ENCODE measurements around the gene ROPN1L. TPM values are rescaled to one million over a fixed set of nuclear protein-coding genes. Genes with fewer than 3 reads are reported as not detected.

Gene ROPN1L
- total RNA-seq, 1 donor from 2014 or later: not detected

DNA sequence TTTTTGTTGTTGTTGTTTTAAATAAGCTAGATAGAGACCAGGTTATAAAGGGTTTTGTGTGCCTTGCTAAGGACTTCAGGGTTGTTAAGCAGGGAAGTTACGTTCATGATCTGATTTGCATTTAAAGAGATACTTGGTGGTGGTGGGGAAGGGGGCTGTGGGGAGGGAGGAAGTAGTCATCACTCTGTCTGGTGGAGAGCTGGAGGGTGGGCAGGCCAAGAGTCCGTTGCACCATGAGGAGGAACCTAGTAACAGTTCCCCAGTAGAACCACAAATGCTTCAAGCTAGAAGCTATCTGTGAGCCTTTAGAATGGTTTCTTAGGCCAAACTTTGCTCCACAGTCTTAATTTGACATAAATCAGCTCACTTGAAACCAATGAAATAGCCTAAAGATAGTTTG is 18.7 kb upstream of the ROPN1L start:
- Mint-ChIP-seq H3K27me3 (ENCODE audit: insufficient read depth, low read depth) (no peaks in the 10 kb centered on the region), H3K36me3 (peaks cover 45% of the 10 kb centered on the region)
- H3K36me3 ChIP-seq: peaks cover 18% of the 10 kb centered on the region

DNA sequence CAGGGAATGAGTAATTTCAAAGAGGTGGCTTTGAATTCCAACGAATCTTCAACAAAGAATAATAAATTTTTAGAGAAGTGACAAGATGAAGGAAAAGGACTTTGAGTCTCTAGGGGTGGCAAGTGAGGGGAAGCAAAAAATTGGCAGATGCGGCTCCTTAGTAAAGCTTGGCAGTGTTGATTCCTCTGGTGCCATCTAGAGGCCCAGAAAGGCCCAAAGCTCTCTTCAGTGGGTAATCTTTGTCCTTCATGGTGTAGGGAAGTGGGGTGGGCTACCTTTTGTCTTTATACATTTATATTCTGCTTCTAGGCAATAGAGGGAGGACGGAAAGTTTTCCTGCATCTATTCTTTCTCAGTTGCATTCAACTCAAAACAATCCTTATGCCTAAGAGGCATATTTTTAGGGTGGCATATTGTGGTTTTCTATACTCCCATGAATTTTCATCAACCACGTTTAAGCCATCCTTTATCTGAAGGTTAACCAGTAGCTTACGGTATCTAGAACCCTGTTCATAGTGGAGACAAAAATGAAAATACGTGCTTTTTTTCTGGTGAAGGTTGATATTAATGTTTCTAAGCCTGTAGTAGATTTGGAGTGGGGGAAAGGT is 17.5 kb upstream of the ROPN1L start:
- H3K4me3 Mint-ChIP-seq: no peak overlapping the region
- H3K27ac Mint-ChIP-seq: no peak overlapping the region
- no peak overlapping the region for H3K4me2 ChIP-seq
- no peaks in the 10 kb centered on the region for H3K27me3 Mint-ChIP-seq (ENCODE audit: insufficient read depth, low read depth)
- H3K4me1 Mint-ChIP-seq: no peaks in the 10 kb centered on the region
- no peaks in the 10 kb centered on the region for H3K9me3 ChIP-seq (ENCODE audit: low read depth)
- no peak overlapping the region for H3K4me3 ChIP-seq
- TF ChIP-seq EZH2 (IDR thresholded peaks at IDR 0.05): no peak
- TF ChIP-seq, protein P1, sequence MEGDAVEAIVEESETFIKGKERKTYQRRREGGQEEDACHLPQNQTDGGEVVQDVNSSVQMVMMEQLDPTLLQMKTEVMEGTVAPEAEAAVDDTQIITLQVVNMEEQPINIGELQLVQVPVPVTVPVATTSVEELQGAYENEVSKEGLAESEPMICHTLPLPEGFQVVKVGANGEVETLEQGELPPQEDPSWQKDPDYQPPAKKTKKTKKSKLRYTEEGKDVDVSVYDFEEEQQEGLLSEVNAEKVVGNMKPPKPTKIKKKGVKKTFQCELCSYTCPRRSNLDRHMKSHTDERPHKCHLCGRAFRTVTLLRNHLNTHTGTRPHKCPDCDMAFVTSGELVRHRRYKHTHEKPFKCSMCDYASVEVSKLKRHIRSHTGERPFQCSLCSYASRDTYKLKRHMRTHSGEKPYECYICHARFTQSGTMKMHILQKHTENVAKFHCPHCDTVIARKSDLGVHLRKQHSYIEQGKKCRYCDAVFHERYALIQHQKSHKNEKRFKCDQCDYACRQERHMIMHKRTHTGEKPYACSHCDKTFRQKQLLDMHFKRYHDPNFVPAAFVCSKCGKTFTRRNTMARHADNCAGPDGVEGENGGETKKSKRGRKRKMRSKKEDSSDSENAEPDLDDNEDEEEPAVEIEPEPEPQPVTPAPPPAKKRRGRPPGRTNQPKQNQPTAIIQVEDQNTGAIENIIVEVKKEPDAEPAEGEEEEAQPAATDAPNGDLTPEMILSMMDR (IDR thresholded peaks at IDR 0.05): peak; percentile 63
- H3K79me2 ChIP-seq (ENCODE audit: low read depth): no peaks in the 10 kb centered on the region
- no peaks in the 10 kb centered on the region for H3K4me1 ChIP-seq
- no peak overlapping the region for H2AFZ ChIP-seq (replicated peaks)
- H3K36me3 Mint-ChIP-seq: peaks cover 41% of the 10 kb centered on the region
- H3K27me3 ChIP-seq: no peaks in the 10 kb centered on the region
- H3K9me3 Mint-ChIP-seq: no peaks in the 10 kb centered on the region
- H3K36me3 ChIP-seq: peaks cover 21% of the 10 kb centered on the region
- peak; percentile 61 for DNase-seq (ENCODE audit: low spot score)
- H4K20me1 ChIP-seq (ENCODE audit: low read depth): no peaks in the 10 kb centered on the region
- H3K27ac ChIP-seq: no peak overlapping the region
- H3K9ac ChIP-seq: no peak overlapping the region
- H3F3A ChIP-seq (ENCODE audit: low read depth): no peaks in the 10 kb centered on the region

More for the DNA sequence above, 18.7 kb upstream of the ROPN1L start:
- Mint-ChIP-seq H3K4me3 (no peak overlapping the region), H3K9me3 (no peaks in the 10 kb centered on the region), H3K4me1 (no peaks in the 10 kb centered on the region), H3K27ac (no peak overlapping the region)
- no peaks in the 10 kb centered on the region for H4K20me1 ChIP-seq (ENCODE audit: low read depth)
- H3K9ac ChIP-seq: no peak overlapping the region
- H3K27ac ChIP-seq: peak overlapping the region; percentile 14
- no peaks in the 10 kb centered on the region for H3K9me3 ChIP-seq (ENCODE audit: low read depth)
- no peaks in the 10 kb centered on the region for H3K4me1 ChIP-seq
- no peak overlapping the region for H3K4me2 ChIP-seq
- no peaks in the 10 kb centered on the region for H3F3A ChIP-seq (ENCODE audit: low read depth)
- no peaks in the 10 kb centered on the region for H3K79me2 ChIP-seq (ENCODE audit: low read depth)
- no peaks in the 10 kb centered on the region for H3K27me3 ChIP-seq
- no peak overlapping the region for H3K4me3 ChIP-seq
- no peak for DNase-seq (ENCODE audit: low spot score)
- H2AFZ ChIP-seq (replicated peaks): no peak overlapping the region
- no peak for TF ChIP-seq EZH2 (IDR thresholded peaks at IDR 0.05)

DNA sequence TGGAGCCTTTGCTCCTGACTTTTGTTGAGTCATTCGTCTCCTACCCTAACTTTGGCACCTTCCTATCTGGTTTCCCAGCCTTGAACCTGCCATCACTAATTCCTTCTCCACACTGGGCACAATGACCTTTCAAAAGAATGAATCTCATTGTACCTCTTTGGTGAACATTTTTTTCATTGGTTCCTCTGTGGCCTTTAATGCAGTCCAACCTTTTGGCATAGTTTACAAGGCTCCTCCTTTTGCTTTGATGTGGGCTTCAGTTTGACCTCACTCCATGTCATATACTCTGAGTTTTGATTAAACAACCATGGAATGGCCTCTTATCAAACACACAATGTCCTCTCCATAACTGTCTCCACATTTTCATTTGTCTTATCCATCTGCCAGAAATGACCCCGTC is 14.5 kb upstream of the ROPN1L start:
- peaks cover 31% of the 10 kb centered on the region for H3K36me3 Mint-ChIP-seq
- no peaks in the 10 kb centered on the region for H3K4me1 Mint-ChIP-seq
- H3K4me2 ChIP-seq: no peak overlapping the region
- H2AFZ ChIP-seq (replicated peaks): no peak overlapping the region
- no peak overlapping the region for H3K9ac ChIP-seq
- H3K27me3 ChIP-seq: no peaks in the 10 kb centered on the region
- H3K27ac ChIP-seq: no peak overlapping the region
- no peaks in the 10 kb centered on the region for H3K9me3 ChIP-seq (ENCODE audit: low read depth)
- no peak for DNase-seq (ENCODE audit: low spot score)
- no peaks in the 10 kb centered on the region for H3K79me2 ChIP-seq (ENCODE audit: low read depth)
- no peaks in the 10 kb centered on the region for H3K9me3 Mint-ChIP-seq
- no peak overlapping the region for H3K27ac Mint-ChIP-seq
- no peak overlapping the region for H3K4me3 ChIP-seq
- H4K20me1 ChIP-seq (ENCODE audit: low read depth): no peaks in the 10 kb centered on the region
- H3F3A ChIP-seq (ENCODE audit: low read depth): no peaks in the 10 kb centered on the region
- no peaks in the 10 kb centered on the region for H3K27me3 Mint-ChIP-seq (ENCODE audit: insufficient read depth, low read depth)
- TF ChIP-seq EZH2 (IDR thresholded peaks at IDR 0.05): no peak
- TF ChIP-seq, protein P1 (IDR thresholded peaks at IDR 0.05): no peak
- no peak for TF ChIP-seq EZH2phosphoT487 (IDR thresholded peaks at IDR 0.05)
- no peak overlapping the region for H3K4me3 Mint-ChIP-seq
- H3K36me3 ChIP-seq: peaks cover 18% of the 10 kb centered on the region
- no peaks in the 10 kb centered on the region for H3K4me1 ChIP-seq

DNA sequence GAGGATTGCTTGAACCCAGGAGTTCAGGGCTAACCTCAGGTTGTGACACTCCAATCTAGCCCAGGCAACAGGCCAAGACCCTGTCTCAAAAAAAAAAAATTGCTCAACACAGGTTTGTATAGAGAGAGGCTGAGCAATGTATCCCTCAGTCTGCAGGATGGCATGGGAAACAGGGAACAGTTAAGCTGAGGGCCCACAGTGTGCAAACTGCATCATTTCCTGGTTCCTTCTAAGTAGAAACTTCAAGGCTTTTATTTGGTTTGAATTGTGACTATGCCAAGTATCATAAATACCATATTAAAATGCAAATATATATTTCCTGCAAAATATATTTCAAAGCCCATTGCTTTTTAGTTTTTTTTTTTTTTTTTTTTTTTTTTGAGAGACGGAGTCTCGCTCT is 13.7 kb upstream of the ROPN1L start:
- no peaks in the 10 kb centered on the region for H3F3A ChIP-seq (ENCODE audit: low read depth)
- no peak overlapping the region for H3K9ac ChIP-seq
- H2AFZ ChIP-seq (replicated peaks): no peak overlapping the region
- H3K27ac Mint-ChIP-seq: no peak overlapping the region
- H4K20me1 ChIP-seq (ENCODE audit: low read depth): no peaks in the 10 kb centered on the region
- H3K79me2 ChIP-seq (ENCODE audit: low read depth): no peaks in the 10 kb centered on the region
- H3K4me2 ChIP-seq: no peak overlapping the region
- DNase-seq (ENCODE audit: low spot score): no peak
- H3K4me3 ChIP-seq: no peak overlapping the region
- H3K9me3 Mint-ChIP-seq: no peaks in the 10 kb centered on the region
- TF ChIP-seq EZH2phosphoT487 (IDR thresholded peaks at IDR 0.05): no peak
- TF ChIP-seq, protein P1 (IDR thresholded peaks at IDR 0.05): no peak
- TF ChIP-seq EZH2 (IDR thresholded peaks at IDR 0.05): no peak
- H3K27me3 ChIP-seq: no peaks in the 10 kb centered on the region
- no peaks in the 10 kb centered on the region for H3K4me1 ChIP-seq
- H3K4me1 Mint-ChIP-seq: no peaks in the 10 kb centered on the region
- H3K36me3 Mint-ChIP-seq: peaks cover 32% of the 10 kb centered on the region
- no peaks in the 10 kb centered on the region for H3K9me3 ChIP-seq (ENCODE audit: low read depth)
- H3K27ac ChIP-seq: no peak overlapping the region
- H3K36me3 ChIP-seq: peaks cover 18% of the 10 kb centered on the region
- no peak overlapping the region for H3K4me3 Mint-ChIP-seq
- no peaks in the 10 kb centered on the region for H3K27me3 Mint-ChIP-seq (ENCODE audit: insufficient read depth, low read depth)

Data from neural progenitor cell (in vitro differentiated cells).